Heart left ventricle (tissue), 16 donors: ENCODE measurements around the gene KIAA1191. TPM values are rescaled to one million over a fixed set of nuclear protein-coding genes. Genes with fewer than 3 reads are reported as not detected.

Experiments
- ATAC-seq, 4 donors: fragments of 200-7000 bp; cut with Tn5 transposase; one replicate each; pipeline ENCODE4 v1.9.1; 2020 to 2022; ENCODE audit warnings: moderate library complexity in 4 of 4, mild to moderate bottlenecking in 3 of 4, moderate number of reproducible peaks in 1 of 4
- DNase-seq, 5 donors: peaks; one replicate each; pipeline ENCODE4 v3.0.0-alpha.2; 2020
- H3K27ac ChIP-seq, 12 donors: fragments of 200-600 bp; sonication (generic) in 4 of 12; one replicate each; pipeline versions ENCODE4 v1.5.0 to v1.8.0; 2016 to 2022; ENCODE audit warnings: mild to moderate bottlenecking in 2 of 12
- H3K27me3 ChIP-seq, 9 donors: fragments of 200-600 bp; sonication (generic) in 2 of 9; one replicate each; pipeline versions ENCODE4 v1.5.1 to v1.8.0; 2016 to 2022; ENCODE audit warnings: mild to moderate bottlenecking in 3 of 9
- H3K36me3 ChIP-seq, 9 donors: fragments of 200-600 bp; sonication (generic) in 2 of 9; one replicate each; pipeline versions ENCODE4 v1.5.0 to v1.8.0; 2018 to 2022; ENCODE audit warnings: mild to moderate bottlenecking in 2 of 9
- H3K4me1 ChIP-seq, 12 donors: fragments of 200-600 bp; sonication (generic) in 4 of 12; one replicate each; pipeline versions ENCODE4 v1.5.0 to v1.8.0; 2016 to 2022; ENCODE audit warnings: mild to moderate bottlenecking in 3 of 12
- H3K4me3 ChIP-seq, 12 donors: fragments of 200-600 bp; sonication (generic) in 4 of 12; one replicate each; pipeline versions ENCODE4 v1.5.0 to v1.8.0; 2017 to 2022; ENCODE audit warnings: mild to moderate bottlenecking in 9 of 12, moderate library complexity in 4 of 12
- H3K9me3 ChIP-seq, 12 donors: fragments of 200-600 bp; sonication (generic) in 4 of 12; one replicate each; pipeline versions ENCODE4 v1.5.0 to v1.8.0; 2016 to 2022; ENCODE audit warnings: mild to moderate bottlenecking in 1 of 12
- POLR2A ChIP-seq, 2 donors: fragments of 450-650 bp; IDR thresholded peaks; one replicate each; pipeline ENCODE4 v1.6.1; 2017; ENCODE audit warnings: antibody characterized with exemption in 2 of 2, mild to moderate bottlenecking in 2 of 2, moderate library complexity in 2 of 2
- WGBS, 4 donors: extraction: QIAGEN DNeasy Blood & Tissue Kit in 2 of 4; methylation state at CpG; one replicate each; pipeline versions ENCODE4 v1.1.5 to v1.1.7; 2013 to 2018; 5-methylcytosine and 5-hydroxymethylcytosine counted together
- intact Hi-C, 10 donors: fragments of 100-400 bp; cut with DNase I; formaldehyde crosslinking; loops; one replicate each; pipeline versions ENCODE4 v1.11.1 to v1.14.2; 2022
- polyA plus RNA-seq, 2 donors: library from polyadenylated mRNA; stranded (reverse); fragments of 200-250 nt; gene quantifications; one replicate each; pipeline ENCODE4 v1.2.3, GENCODE V29; 2013
- total RNA-seq, 9 donors: library from RNA; depleted of rRNA in 2 of 9; stranded (reverse); fragments of >200 nt in 2 of 9; fragmentation: NEBNext Ultra II Directional in 3 of 9; extraction: Animal tissue kit (Norgen Biotek cat#: 25700) in 3 of 9; gene quantifications; one replicate each; pipeline versions ENCODE4 v1.1.0 to v1.2.4, GENCODE V29; 2016 to 2023
- TF ChIP-seq, protein P1 (sequence below), 12 donors: fragments of 200-600 bp; sonication (generic) in 4 of 12; IDR thresholded peaks; one replicate each; pipeline versions ENCODE4 v1.5.0 to v1.8.0; 2018 to 2022; ENCODE audit warnings: antibody characterized with exemption in 12 of 12, mild to moderate bottlenecking in 5 of 12
- donor health status: ischemic (EF 13 %, LVEDD 7.1; RV severe dilation, severe dysfunction).
- donor health status: healthy with polysubstance abuse.
- donor health status: DM: no; HTN: yes; CAD: no.
- donor health status: DM: no; HTN: no; CAD: no.
- donor health status: ischemic (EF 25% LVEDD 6.9; RV normal size, moderate dysfunction).
- donor health status: ischemic (EF 25% LVEDD 5.7; RV mildly dilated, moderate dysfunction).
- donor health status: healthy.
- donor health status: DM: yes; HTN: yes; CAD: no.
- donor health status: ischemic (EF 35%, LVEDD 5.7; RV mildly dilated, moderate dysfunction).
- donor health status: nonischemic (EF 11% LVEDD 7.7; RV severe dilation, severe dysfunction).
- donor health status: DM: yes; HTN: yes; CAD: no.
- donor health status: PGD.
- donor health status: ischemic (EF 29% LVEDD 5.4; RV normal size, mild dysfunction).
- donor health status: nonischemic (EF 23%, LVEDD 6.1; RV moderate dilation, normal function).

Gene KIAA1191
- total and polyA plus RNA-seq, 11 donors = 42.8 to 143 (median 99.4) TPM

DNA sequence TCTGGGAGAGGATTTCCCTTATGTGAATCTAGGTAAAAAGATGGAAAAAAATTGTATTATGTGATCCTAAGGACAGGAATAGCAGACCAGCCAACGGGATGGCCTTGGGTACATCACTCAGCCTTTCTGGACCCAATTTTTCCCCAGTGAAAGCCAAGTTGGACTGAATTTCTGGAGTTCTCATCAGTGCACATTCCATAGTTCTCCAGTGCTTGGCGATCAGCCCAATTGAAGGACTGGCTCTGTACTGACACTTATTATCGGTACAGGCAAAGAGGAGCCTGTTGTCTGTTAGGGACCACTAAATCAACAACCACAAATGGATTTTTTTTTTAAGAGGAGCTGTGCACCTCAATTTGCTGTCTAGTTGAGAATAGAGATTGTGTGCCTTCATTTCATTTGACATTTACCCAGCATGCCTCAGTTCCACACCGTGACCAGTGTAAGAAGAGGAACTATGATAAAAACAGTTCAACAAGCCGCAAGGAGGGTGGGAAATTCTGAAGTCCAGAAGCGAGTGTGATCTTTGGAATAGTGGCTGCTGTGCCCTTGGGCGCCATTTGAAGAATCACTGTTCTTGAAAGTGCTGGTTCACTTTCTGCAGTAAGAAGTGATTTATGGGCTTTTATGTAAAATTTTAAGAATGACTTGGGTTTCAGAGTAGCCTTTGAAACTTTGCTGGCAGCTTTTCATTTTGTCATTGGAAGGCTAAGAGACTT is 11.7 kb upstream of the KIAA1191 start:
- ATAC-seq (peak in 3 of 4 donors; percentile 36 to 54 (median 40)), DNase-seq (peak in 3 of 5 donors; percentile 41 to 52 (median 47))
- intact Hi-C loops = no loop called here
- Histone ChIP-seq H3K36me3 (peaks cover 0 to 42% (median 22%) of the 10 kb centered on the region in 9 donors), H3K4me3 (no peak overlapping the region), H3K27ac (peak overlapping the region; percentile 19 to 83 (median 57)), H3K27me3 (no peaks in the 10 kb centered on the region), H3K4me1 (peaks cover 0 to 36% (median 20%) of the 10 kb centered on the region in 12 donors), H3K9me3 (no peaks in the 10 kb centered on the region)
- WGBS, 4 donors = 33 to 39% (median 35%) methylated on average over 7 of the region's 7 CpGs
- no peak for TF ChIP-seq POLR2A (IDR thresholded peaks at IDR 0.05)

GRCh38 chr5:176371621-176372539 is 10.3 kb upstream of the KIAA1191 start:
- Histone ChIP-seq H3K4me1 (peaks cover 0 to 36% (median 20%) of the 10 kb centered on the region in 12 donors), H3K27me3 (no peaks in the 10 kb centered on the region), H3K4me3 (no peak overlapping the region), H3K27ac (peak overlapping the region; percentile 19 to 83 (median 57)), H3K9me3 (no peaks in the 10 kb centered on the region), H3K36me3 (peaks cover 0 to 52% (median 27%) of the 10 kb centered on the region in 9 donors)
- intact Hi-C loops = no loop called here
- 87 to 92% (median 89%) methylated on average over 13 of the region's 13 CpGs for WGBS, 4 donors
- ATAC-seq = peak; percentile 16 to 52 (median 50)
- DNase-seq = no peak
- TF ChIP-seq, protein P1, sequence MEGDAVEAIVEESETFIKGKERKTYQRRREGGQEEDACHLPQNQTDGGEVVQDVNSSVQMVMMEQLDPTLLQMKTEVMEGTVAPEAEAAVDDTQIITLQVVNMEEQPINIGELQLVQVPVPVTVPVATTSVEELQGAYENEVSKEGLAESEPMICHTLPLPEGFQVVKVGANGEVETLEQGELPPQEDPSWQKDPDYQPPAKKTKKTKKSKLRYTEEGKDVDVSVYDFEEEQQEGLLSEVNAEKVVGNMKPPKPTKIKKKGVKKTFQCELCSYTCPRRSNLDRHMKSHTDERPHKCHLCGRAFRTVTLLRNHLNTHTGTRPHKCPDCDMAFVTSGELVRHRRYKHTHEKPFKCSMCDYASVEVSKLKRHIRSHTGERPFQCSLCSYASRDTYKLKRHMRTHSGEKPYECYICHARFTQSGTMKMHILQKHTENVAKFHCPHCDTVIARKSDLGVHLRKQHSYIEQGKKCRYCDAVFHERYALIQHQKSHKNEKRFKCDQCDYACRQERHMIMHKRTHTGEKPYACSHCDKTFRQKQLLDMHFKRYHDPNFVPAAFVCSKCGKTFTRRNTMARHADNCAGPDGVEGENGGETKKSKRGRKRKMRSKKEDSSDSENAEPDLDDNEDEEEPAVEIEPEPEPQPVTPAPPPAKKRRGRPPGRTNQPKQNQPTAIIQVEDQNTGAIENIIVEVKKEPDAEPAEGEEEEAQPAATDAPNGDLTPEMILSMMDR (IDR thresholded peaks at IDR 0.05) = no peak
- no peak for TF ChIP-seq POLR2A (IDR thresholded peaks at IDR 0.05)

DNA sequence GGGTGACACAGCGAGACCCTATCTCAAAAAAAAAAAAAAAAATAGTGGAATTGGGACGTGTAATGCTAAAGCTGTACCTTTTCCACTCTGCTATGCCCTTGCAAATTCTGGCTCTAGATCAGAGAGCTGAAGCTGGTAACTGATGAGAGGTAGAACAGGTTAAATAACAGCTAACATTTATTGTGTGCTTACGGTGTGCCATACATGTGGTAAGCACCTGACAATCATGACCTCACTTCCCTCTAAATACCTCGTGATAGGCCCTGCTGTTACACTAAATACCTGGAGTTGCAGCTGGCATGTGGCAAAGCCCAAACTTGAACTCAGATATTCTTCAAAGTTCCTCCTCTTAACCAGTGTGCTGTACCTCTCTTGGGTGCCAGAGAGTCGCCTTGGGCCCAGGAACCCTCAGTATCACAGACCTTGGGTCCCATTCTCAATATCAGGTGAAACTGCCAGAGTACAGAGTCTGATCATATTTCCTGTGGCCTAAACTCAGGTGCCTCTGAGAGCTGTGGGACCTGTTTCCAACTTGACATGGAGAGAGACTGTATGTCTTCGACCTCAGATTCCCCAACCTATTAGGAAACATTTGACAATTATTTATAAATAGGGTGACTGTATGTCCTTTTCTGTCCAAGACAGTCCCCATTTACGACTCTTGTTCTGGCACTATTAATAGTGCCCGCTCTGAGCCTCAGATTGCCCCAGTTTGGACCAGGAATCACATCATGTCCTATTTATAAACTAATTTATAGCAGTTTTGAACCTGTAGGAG is 8.6 kb upstream of the KIAA1191 start:
- no peaks in the 10 kb centered on the region for H3K9me3 ChIP-seq
- intact Hi-C loops = loop anchor here in 3 of 10 donors (5.0 to 10.0 kb wide), 3 partner anchors 47 to 275 kb away; partner anchors contain the start of genes CLTB (in 1 of the 3), RNF44 (in 1 of the 3) and TSPAN17 (in 1 of the 3)
- peaks cover 0 to 48% (median 23%) of the 10 kb centered on the region in 9 donors for H3K36me3 ChIP-seq
- DNase-seq (no peak), ATAC-seq (peak; percentile 17 to 65 (median 36))
- no peak for TF ChIP-seq POLR2A (IDR thresholded peaks at IDR 0.05)
- TF ChIP-seq, protein P1 (IDR thresholded peaks at IDR 0.05) = no peak
- H3K27me3 ChIP-seq = no peaks in the 10 kb centered on the region
- peaks cover 0 to 44% (median 25%) of the 10 kb centered on the region in 12 donors for H3K4me1 ChIP-seq
- no peak overlapping the region for H3K4me3 ChIP-seq
- 61 to 69% (median 66%) methylated on average over 8 of the region's 8 CpGs for WGBS, 4 donors
- H3K27ac ChIP-seq = peak overlapping the region in 11 of 12 donors; percentile 10 to 83 (median 60)

- no peaks in the 10 kb centered on the region for H3K9me3 ChIP-seq
- no peaks in the 10 kb centered on the region for H3K27me3 ChIP-seq
- peaks cover 0 to 48% (median 23%) of the 10 kb centered on the region in 9 donors for H3K36me3 ChIP-seq
- 95 to 97% (median 96%) methylated on average over 12 to 13 of the region's 13 CpGs for WGBS, 4 donors
- ATAC-seq (no peak), DNase-seq (no peak)
- no peak for TF ChIP-seq POLR2A (IDR thresholded peaks at IDR 0.05)
- TF ChIP-seq, protein P1 (IDR thresholded peaks at IDR 0.05) = no peak
- no peak overlapping the region for H3K4me3 ChIP-seq
- intact Hi-C loops = loop anchor here in 3 of 10 donors (5.0 to 10.0 kb wide), 3 partner anchors 49 to 276 kb away; partner anchors contain the start of genes CLTB (in 1 of the 3), RNF44 (in 1 of the 3) and TSPAN17 (in 1 of the 3)
- no peak overlapping the region for H3K27ac ChIP-seq
- peaks cover 0 to 47% (median 25%) of the 10 kb centered on the region in 12 donors for H3K4me1 ChIP-seq
Observed at GRCh38 chr5:176368726-176369125, 7.2 kb upstream of the KIAA1191 start.
